Activated CD8-positive, alpha-beta memory T cell treated with anti-CD3 and anti-CD28 coated beads, Interleukin-2, amount 50 U/mL, for 1 hour (primary cell): ENCODE data around the gene FAM240B.

Experiments
- DNase-seq: peaks from one replicate; pipeline ENCODE4 v3.0.0-alpha.2; 2020; ENCODE audit errors: extremely low read depth

FAM240B gene

GRCh38 chr9:38720083-38720745 lies at the start of gene FAM240B:
TSS of gene FAM240B (minus strand) at chr9:38720133. CDS start at chr9:38703999, 16,134 bp downstream.
- no peak for DNase-seq

- DNase-seq, result no peak
Measured at GRCh38 chr9:38768351-38768761, 48.4 kb upstream of the FAM240B start.

GRCh38 chr9:38765101-38765500 lies 45.2 kb upstream of the FAM240B start:
- DNase-seq, result no peak

GRCh38 chr9:38761999-38762398 lies 42.1 kb upstream of the FAM240B start:
- no peak for DNase-seq

DNA sequence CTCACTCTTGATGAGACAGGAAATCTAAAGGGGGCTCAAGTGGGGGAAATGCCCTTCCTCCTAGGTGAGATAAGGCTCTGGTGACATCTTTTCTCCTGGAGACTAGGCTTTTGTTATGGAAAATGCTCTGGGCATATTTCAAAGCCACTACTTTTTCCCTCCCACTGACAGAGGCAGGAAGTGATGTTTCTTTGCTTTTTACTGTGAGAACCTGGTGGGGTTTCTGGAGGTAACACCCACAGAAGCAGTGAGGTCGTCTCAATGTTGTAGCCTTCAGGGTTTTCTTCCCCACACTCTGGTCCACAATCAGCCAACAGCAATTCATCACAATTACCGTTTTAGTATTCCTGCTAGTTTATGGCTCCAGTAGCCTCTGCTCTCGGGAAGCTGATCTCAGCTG lies 41.4 kb upstream of the FAM240B start:
- no peak for DNase-seq

- DNase-seq, result no peak
Measured at GRCh38 chr9:38756702-38757101, 36.8 kb upstream of the FAM240B start.

GRCh38 chr9:38747941-38748340 lies 28.0 kb upstream of the FAM240B start:
- no peak for DNase-seq

- no peak for DNase-seq
Measured at GRCh38 chr9:38747067-38747466, 27.1 kb upstream of the FAM240B start.

DNA sequence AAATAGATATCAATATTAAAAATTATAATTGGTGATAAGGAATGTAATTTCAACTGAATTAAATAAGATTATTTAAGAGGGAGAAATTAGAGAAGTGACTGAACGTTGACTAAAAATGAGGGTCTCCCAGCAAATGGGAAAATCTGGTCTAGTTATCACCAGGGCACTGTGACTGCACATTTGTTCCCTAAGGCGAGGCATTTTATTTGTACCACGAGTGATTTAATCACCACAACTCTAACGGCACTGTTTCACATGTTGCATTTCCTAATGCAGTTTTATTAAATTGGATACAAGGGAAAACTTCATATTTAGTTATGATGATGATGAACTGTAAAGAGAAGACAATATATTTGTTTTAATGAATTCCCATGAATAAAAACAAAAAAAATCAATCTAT lies 26.4 kb upstream of the FAM240B start:
- no peak for DNase-seq

- no peak for DNase-seq
Measured at GRCh38 chr9:38744484-38744883, 24.6 kb upstream of the FAM240B start.

DNA sequence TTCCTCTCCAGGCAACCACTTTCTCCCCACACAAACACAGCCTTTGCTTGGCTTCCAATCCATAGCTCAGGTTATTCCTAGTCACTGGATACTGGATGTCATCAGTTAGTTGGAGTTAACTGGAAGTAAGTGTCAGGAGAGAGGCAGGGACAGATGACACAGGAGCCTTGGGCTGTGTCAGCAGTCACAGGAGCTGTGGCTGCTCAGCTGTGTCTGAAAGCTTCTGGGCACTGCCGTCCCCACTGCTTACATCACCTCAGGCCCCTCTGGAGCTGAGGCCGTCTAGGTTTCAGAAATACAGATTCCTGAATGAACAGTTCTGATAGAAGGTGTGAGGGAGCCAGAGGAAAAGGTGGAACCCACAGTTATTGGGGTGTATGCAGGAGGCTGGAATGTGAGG lies 17.3 kb upstream of the FAM240B start:
- no peak for DNase-seq

DNA sequence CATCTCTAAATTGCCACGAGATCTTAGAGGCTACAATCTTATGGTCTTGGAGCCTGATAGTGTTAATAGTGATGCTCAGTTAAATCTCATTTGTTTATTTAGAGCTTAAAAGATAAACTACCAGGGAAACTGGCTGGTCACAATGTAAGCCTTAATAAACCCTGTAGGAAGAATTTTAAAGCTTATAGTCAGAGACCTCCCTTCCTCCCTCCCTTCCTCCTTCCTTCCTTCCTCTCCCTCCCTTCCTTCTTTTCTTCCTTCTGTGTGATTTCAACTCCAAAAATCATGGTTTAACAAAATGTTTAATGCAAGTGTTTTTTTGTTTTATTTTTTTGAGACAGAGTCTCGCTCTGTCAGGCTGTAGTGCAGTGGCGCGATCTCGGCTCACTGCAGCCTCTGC lies 14.9 kb upstream of the FAM240B start:
- no peak for DNase-seq

DNA sequence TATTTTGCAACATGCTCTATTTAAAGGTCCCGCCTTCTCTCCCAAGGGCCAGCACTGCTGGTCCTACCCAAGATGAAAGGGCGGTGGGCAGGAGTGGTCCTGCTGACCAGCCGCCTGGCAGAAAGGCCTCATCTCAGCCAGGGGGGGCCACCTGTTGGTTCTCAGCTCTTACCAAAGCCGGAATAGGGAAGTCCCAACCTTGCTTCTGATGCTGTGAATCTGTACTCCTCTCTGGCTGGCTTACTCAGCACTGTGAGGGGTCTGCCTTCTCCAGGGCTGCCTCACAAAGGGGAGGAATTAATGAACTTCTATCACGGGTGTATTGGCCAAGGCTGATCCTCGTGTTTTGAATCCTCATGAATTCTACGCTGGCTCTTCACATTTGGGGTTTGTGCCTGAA lies 13.6 kb upstream of the FAM240B start:
- no peak for DNase-seq

- DNase-seq, result no peak
Measured at GRCh38 chr9:38732885-38733284, 13.0 kb upstream of the FAM240B start.

- DNase-seq, result no peak
Measured at GRCh38 chr9:38727497-38728001, 7.6 kb upstream of the FAM240B start.

DNA sequence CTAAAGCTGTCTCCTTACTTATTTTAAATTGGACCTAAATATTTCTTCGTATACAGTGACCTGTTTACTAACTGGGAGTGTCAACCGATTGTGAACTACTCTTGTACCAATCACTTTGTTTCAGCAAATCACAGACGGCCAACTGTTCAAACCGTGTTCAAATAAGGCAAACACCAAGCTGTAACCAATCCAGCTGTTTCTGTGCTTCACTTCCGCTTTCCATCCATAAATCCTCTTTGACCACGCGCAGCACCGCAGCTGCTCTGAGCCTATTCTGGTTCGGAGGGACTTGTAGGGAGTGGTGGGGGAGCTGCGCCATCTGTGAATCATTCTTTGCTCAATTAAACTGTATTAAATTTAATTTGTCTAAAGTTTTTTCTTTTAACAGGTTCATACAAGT lies 4.8 kb upstream of the FAM240B start:
- DNase-seq, result no peak

GRCh38 chr9:38718148-38718547 lies 1.8 kb downstream of the FAM240B start:
- no peak for DNase-seq

DNA sequence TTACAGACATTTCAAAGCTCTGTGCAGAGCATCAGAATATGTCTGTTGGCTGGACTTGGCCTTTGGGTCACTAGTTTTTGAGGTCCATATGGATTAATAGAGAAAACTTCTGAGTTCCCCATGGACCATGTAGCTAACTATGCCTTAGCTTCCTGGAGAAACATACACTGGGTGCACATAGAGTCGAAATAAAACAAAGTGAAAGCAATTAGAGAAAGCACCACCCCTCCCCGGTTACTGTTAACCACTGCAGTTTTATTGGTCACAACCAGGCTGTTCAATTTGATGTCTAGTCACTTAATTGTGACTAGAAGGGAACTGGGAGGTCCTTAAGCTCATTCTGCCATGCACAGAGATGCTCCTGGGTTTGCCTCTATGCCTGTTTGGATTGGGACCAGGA lies 4.2 kb downstream of the FAM240B start:
- no peak for DNase-seq

DNA sequence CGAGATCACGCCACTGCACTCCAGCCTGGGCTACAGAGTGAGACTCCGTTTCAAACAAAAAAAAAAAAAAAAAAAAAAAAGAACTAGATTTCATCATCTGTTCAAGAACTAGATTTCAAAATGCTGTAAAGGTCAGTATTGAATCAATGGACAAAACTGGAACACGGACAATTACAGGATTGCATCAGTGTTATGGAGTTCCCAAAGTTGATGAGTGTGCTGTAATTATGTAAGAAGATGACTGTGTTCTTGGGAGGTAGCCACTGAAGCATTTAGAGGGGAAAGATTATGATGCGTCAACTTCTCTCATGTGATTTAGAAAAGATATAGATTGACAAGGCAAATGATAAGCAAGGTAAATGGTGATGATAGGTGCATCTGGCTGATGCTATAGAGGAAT lies 6.5 kb downstream of the FAM240B start:
- no peak for DNase-seq

GRCh38 chr9:38708759-38709158 lies 11.2 kb downstream of the FAM240B start:
- no peak for DNase-seq

DNA sequence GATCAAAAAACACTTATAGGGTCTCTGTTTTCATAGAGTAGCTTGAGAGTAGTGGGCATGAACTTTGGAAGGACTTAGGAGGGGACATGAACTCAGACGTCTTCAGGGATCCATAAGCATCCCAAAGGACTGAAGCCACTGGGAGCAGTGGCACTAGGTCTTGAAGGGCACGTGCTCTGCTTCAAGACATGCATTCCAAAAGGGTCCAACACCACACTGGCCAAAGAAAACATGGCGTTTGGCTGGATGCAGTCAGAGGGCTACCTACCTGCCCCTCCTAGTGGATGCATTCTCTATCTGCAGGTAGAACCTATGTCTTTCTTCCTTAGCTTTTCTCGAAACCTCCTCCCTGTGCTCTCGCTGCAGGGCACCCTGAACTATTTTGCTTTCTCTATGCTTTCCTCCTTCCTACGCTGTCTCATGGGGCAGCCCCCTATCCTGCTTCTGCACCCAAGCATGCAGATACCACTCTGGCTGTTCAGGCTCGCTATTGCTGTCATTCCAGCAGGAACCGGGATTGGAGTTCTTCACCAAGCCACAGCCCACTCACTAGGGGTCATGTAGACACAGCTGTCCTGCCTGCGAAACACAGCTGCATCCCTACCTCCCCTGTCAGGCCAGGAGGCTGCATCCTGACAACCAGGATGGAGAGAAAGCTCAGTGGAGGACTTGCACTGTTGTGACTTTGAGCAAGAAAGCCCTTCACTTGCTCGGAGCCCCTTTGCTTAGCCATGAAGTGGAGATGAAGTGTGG lies 11.9 kb downstream of the FAM240B start:
- no peak for DNase-seq

DNA sequence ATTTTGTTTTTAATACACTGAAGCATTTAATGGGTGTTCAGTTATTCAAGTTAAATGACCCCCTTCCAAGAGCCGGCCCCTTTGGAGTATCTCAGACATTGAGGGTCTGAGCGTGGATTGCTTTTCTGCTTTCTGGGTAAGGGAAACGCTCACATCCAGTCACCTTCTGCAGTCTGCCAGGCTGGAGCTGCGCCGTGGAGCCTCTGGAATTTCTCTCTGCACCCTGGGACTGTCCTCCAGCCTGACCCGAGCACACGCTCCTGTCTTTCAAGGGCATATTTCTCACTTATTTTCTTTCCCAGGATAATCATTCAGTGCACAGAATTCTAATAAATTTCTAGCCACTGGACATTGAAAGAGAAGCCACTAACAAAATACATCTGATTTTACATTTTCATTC lies 13.4 kb downstream of the FAM240B start:
- no peak for DNase-seq

DNA sequence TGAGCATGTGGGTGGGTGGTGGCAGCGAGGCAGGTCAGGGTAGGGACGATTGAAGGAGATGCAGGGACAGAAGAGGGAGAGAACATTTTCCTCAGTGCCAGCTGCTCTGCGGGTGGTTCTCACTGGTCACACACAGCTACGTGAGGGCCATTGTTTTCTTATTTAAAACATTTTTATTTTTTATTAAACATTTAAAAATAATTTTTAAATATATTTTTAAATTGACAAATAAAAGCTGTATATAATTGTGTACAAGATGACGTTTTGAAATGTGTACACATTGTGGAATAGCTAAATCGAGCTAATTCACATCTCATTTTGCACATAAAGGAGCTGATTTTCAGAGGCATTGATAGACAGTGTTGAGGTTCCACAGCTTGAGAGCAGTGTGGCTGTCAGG lies 14.0 kb downstream of the FAM240B start:
- DNase-seq, result no peak
